Activated naive CD4-positive, alpha-beta T cell treated with anti-CD3 and anti-CD28 coated beads, Interleukin-2, amount 50 U/mL, for 72 hours (primary cell): ENCODE results near the gene OR5K1. TPM values are rescaled to one million over a fixed set of nuclear protein-coding genes. Genes with fewer than 3 reads are reported as not detected.

ENCODE experiments used
- ATAC-seq, 2 donors: fragments of 150-1000 bp; cut with Tn5 transposase; 2 replicates each; pipeline ENCODE4 v1.10.0; 2021; ENCODE audit warnings: mild to moderate bottlenecking in 2 of 2, moderate library complexity in 2 of 2
- DNase-seq, 2 donors: peaks; one replicate each; pipeline ENCODE4 v3.0.0; 2021 to 2022; ENCODE audit warnings: low spot score in 2 of 2
- H3K27ac Mint-ChIP-seq, 2 donors: one replicate each; pipeline ENCODE4 v1.8.0; 2022; ENCODE audit warnings: mild to moderate bottlenecking in 2 of 2, mixed read lengths in 2 of 2
- H3K36me3 Mint-ChIP-seq, 2 donors: one replicate each; pipeline ENCODE4 v1.8.0; 2022; ENCODE audit warnings: mixed read lengths in 2 of 2
- H3K9me3 Mint-ChIP-seq, 2 donors: one replicate each; pipeline ENCODE4 v1.8.0; 2022; ENCODE audit warnings: mixed read lengths in 2 of 2
- total RNA-seq, 2 donors: library from RNA; stranded (reverse); gene quantifications; one replicate each; pipeline ENCODE4 v1.2.3, GENCODE V29; 2022

Gene OR5K1
- total RNA-seq, 2 donors from 2014 or later = not detected

GRCh38 chr3:98501863-98502576 is 39.0 kb downstream of the OR5K1 start:
- DNase-seq (no peak), ATAC-seq (no peak)
- Mint-ChIP-seq H3K27ac (no peak overlapping the region), H3K36me3 (peaks cover 12 to 23% of the 10 kb centered on the region in 2 donors), H3K9me3 (peaks cover 0 to 3% of the 10 kb centered on the region in 2 donors)

GRCh38 chr3:98504539-98504938 is 41.5 kb downstream of the OR5K1 start:
- H3K36me3 Mint-ChIP-seq = peaks cover 31 to 34% of the 10 kb centered on the region in 2 donors
- peaks cover 7 to 10% of the 10 kb centered on the region in 2 donors for H3K9me3 Mint-ChIP-seq
- ATAC-seq (no peak), DNase-seq (no peak)
- H3K27ac Mint-ChIP-seq = no peak overlapping the region

- ATAC-seq (no peak), DNase-seq (no peak)
- H3K27ac Mint-ChIP-seq = peak overlapping the region in 1 of 2 donors; percentile 3
These were observed 45.6 kb downstream of the OR5K1 start for GRCh38 chr3:98508582-98508981.

DNA sequence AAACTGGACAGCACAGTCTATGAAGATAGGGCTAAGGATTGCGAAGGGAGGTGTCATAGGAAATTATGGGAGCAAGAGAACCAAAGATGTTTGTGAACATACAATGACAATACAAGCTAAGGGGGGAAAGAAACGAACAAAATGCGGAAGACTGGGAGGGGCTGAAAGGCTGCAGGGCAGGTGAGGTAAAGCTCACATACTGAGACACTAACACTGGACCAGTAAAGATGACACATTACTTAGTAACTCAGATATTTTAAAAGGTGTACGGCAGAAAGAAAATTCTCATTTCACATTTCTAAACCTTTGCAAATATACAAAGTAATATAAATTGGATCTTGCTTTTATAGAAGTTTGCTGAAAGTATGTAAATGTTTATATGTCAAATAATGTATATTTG is 49.6 kb downstream of the OR5K1 start:
- no peak for DNase-seq
- Mint-ChIP-seq H3K27ac (peak overlapping the region in 1 of 2 donors; percentile 54), H3K9me3 (peaks cover 6 to 7% of the 10 kb centered on the region in 2 donors), H3K36me3 (peaks cover 36 to 45% of the 10 kb centered on the region in 2 donors)
- ATAC-seq = no peak

More at GRCh38 chr3:98508582-98508981, 45.6 kb downstream of the OR5K1 start:
- Mint-ChIP-seq H3K9me3 (peaks cover 7 to 10% of the 10 kb centered on the region in 2 donors), H3K36me3 (peaks cover 40 to 42% of the 10 kb centered on the region in 2 donors)

DNA sequence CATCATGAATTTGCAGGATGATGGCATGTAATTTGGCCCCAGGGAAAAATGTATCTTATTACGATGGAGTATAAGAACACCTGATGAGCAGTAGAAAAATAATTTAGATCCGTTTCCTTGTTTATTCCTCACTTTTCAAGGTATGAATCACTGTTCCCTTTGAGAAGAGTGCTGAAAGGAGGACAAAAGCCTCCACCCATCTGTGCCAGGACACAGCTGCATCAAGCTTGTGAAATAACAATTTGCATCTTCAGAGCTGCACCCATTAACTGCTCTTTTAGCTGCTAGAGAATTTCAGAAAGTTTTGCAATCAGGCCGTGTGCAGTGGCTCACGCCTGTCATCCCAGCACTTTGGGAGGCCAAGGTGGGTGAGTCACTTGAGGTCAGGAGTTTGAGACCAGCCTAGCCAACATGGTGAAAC is 50.1 kb downstream of the OR5K1 start:
- Mint-ChIP-seq H3K27ac (peak overlapping the region in 1 of 2 donors; percentile 54), H3K9me3 (peaks cover 5 to 6% of the 10 kb centered on the region in 2 donors), H3K36me3 (peaks cover 34 to 44% of the 10 kb centered on the region in 2 donors)
- ATAC-seq (peak; percentile 17 to 81), DNase-seq (no peak)

DNA sequence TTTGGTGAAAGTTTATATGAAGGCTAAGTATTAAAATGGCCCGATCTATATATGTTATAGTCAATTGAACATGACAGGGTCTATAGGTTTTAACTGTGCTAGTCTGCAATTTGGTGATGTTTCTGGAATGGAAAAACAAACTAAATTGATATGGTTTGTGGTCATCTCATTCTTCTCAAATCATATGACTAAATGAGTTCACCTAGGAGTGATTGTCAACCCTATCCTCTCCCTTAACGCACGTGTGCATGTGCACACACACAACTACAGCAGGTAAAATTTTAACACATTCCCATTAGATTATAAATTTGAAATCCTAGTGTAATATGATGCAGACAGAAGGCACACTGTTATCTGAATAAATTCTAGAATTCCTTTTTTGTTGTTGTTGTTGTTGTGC is 50.7 kb downstream of the OR5K1 start:
- DNase-seq (no peak), ATAC-seq (peak; percentile 46 to 69)
- H3K9me3 Mint-ChIP-seq = no peaks in the 10 kb centered on the region
- H3K36me3 Mint-ChIP-seq = peaks cover 34 to 44% of the 10 kb centered on the region in 2 donors
- H3K27ac Mint-ChIP-seq = peak overlapping the region in 1 of 2 donors; percentile 54

DNA sequence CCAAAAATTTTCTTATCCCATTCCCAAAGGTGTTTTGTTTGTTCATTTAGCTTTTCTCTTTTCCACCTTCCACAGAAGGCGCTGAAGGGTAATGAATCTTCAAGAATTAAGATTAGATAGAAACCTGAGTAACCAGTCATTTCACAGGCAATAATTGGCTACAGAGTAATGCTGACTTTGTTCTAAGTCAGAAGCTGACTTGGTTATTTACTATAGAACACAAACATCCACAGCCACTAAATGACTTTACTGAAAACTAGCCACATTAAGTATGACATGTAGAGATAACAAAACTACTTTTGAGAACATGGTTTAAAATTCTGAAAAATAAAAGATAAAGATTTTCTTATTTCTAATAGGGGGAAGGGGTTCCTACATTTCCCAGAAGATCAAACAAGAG is 51.9 kb downstream of the OR5K1 start:
- peak overlapping the region in 1 of 2 donors; percentile 74 for H3K27ac Mint-ChIP-seq
- DNase-seq (no peak), ATAC-seq (peak in 1 of 2 donors; percentile 48)
- peaks cover 46 to 49% of the 10 kb centered on the region in 2 donors for H3K36me3 Mint-ChIP-seq
- H3K9me3 Mint-ChIP-seq = no peaks in the 10 kb centered on the region

GRCh38 chr3:98518816-98519215 is 55.8 kb downstream of the OR5K1 start:
- Mint-ChIP-seq H3K9me3 (peaks cover 0 to 3% of the 10 kb centered on the region in 2 donors), H3K36me3 (peaks cover 52 to 67% of the 10 kb centered on the region in 2 donors), H3K27ac (peak overlapping the region; percentile 56 to 86)
- DNase-seq = no peak
- ATAC-seq = no peak

GRCh38 chr3:98519351-98519750 is 56.4 kb downstream of the OR5K1 start:
- peaks cover 0 to 3% of the 10 kb centered on the region in 2 donors for H3K9me3 Mint-ChIP-seq
- ATAC-seq (no peak), DNase-seq (no peak)
- peak overlapping the region; percentile 40 to 86 for H3K27ac Mint-ChIP-seq
- H3K36me3 Mint-ChIP-seq = peaks cover 52 to 71% of the 10 kb centered on the region in 2 donors

DNA sequence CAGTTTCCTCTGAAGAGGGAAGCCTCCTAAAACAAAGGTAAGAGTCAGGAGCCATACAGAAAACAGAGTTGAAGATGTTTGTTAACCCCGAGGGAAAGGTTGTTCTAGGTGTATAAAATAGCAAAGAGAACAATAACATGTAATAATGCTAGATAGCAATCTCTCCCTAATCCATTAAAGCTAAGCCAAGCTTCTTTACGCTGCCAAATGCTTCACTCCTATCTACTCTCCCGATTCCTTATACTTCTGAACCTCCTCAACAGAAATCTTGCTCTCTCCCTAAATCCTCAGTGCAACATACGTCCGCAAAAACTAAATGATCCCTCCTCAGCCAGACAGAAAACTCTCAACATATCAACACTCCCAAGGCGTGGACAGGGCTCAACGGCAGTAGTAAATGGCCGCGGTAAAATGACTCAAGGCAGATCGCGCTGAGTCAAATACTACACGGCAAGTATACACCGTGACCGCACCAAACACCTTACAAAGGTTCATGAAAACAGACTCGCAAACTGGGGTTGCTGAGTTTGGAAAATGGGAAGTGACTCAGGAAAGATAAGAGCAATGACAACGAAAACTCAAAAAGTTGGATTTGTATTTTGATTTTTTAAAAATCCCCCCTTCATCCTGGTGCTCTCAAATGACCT is 59.0 kb downstream of the OR5K1 start:
- Mint-ChIP-seq H3K9me3 (peaks cover 0 to 3% of the 10 kb centered on the region in 2 donors), H3K27ac (peak overlapping the region; percentile 86 to 97), H3K36me3 (peaks cover 46 to 57% of the 10 kb centered on the region in 2 donors)
- ATAC-seq (peak; percentile 65 to 78), DNase-seq (peak; percentile 57 to 78)

Other genes starting within 250 kb of the OR5K1 start
- gene OR5H6, start 199.0 kb upstream of the OR5K1 start, total RNA-seq = not detected
- not detected for gene OR5H2, start 180.7 kb upstream of the OR5K1 start, total RNA-seq
- not detected for gene OR5K4, start 109.3 kb upstream of the OR5K1 start, total RNA-seq
- gene OR5K3, start 72.5 kb upstream of the OR5K1 start, total RNA-seq = not detected
- gene OR5K2, start 34.5 kb downstream of the OR5K1 start, total RNA-seq = not detected
- gene CLDND1, start 59.7 kb downstream of the OR5K1 start, total RNA-seq = 100 to 1,000 TPM; 161 to 559 TPM
- 1 to 10 TPM in 1 of 2 donors, under 1 TPM in 1; 0.91 to 1.5 TPM for gene GPR15, start 68.8 kb downstream of the OR5K1 start, total RNA-seq
- gene CPOX, start 130.4 kb downstream of the OR5K1 start, total RNA-seq = 10 to 100 TPM; 39.4 to 47.0 TPM